GM21423 (cell line): ENCODE measurements around the gene DNMT3L.
"Not testable (repeated sequence)": the region's sequence is repeated elsewhere in the genome, so short reads cannot be mapped to it uniquely, and the experiment has no call there.

Experiments
- ATAC-seq: cut with Tn5 transposase; IDR thresholded peaks from one replicate; pipeline ENCODE4 v1.9.1; 2021; ENCODE audit warnings: mild to moderate bottlenecking, moderate library complexity; ENCODE audit not compliant: unreplicated experiment

DNMT3L gene

DNA sequence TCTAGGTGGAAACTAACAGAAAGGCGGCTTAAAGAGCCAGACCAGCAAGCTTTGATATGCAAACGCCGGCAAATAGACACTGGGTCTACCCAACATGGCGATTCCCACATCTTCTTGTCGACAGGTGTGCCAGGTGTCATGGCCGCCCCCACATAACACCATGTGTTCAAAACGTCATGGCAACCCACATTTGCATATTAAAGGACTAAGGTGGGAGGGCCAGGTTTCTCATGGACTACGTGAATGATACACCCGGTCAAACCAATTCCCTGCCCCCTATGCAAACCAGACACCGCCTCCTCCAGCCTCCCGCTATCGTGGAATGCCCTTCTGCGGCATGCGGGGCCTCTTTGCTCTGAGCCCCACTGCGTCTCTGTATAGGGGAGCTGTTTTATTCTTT lies 62.2 kb downstream of the DNMT3L start:
- ATAC-seq, result no peak

DNA sequence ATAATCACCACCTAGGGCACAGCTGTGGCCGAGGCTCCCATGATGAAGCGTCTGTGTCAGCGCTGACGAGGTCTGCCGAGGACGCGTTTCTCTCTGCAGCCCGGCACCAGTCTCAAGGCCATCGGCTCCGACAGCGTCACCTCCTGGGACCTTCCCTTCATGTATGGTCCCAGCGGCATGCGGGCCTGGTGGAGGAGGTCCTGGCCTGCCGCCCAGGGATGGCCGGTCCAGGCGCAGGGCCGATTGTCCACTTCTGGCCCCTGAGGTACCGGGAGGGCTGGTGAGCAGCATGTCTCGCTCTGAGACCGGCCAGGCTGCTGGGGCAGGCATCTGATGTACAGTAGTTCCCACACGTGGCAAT lies 64.6 kb downstream of the DNMT3L start:
- not testable (repeated sequence) for ATAC-seq
